Measurements from ENCODE around the gene CBX8. TPM values are rescaled to one million over a fixed set of nuclear protein-coding genes. Genes with fewer than 3 reads are reported as not detected.
"Not testable (repeated sequence)": the region's sequence is repeated elsewhere in the genome, so short reads cannot be mapped to it uniquely, and the experiment has no call there.

CBX8 gene
- total RNA-seq, 1 donor from 2014 or later = 4.0 TPM

DNA sequence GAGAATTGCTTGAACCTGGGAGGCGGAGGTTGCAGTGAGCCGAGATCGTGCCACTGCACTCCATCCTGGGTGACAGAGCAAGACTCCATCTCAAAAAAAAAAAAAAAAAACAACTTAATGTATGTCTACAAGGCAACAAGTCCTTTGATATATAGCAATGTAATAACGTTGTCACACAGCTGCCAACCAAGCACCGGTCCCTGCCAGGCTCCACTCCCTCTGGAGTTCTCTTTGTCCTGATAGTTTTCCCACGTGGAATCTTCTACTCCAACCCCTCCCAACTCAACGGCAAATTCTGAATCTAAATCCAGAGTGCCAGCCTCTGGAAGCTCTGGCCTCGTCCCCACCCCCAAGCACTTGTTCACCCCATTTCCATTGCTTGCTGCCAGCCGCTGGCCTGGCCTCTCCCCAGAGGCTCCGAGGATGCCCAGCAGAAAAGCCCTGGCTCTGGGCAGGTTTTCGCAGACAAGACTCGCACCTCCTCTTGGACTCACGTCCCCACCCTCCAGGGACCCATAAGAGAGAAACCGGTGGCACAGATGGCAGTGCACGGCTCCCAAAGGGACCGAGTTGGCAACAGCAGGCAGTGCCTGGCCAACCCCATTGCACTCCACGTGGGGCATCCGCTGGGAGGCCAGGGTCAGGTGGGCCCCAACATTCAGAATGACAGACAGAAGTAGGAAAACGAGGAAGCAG lies 34.8 kb downstream of the CBX8 start:
- intact Hi-C loops (cut with micrococcal nuclease) = no loop called here
- CTCF ChIA-PET = no interaction called here
- POLR2A ChIA-PET = interaction anchor here (0.7 kb wide), 1 partner anchor 9 kb away, joined by 5 read pairs; no protein-coding TSS in a partner anchor
- no peak overlapping the region for H3K4me3 Mint-ChIP-seq
- no peak overlapping the region for H3K27ac Mint-ChIP-seq
- no peak for ATAC-seq (ENCODE audit: low read depth)
- TF ChIP-seq, protein P1, sequence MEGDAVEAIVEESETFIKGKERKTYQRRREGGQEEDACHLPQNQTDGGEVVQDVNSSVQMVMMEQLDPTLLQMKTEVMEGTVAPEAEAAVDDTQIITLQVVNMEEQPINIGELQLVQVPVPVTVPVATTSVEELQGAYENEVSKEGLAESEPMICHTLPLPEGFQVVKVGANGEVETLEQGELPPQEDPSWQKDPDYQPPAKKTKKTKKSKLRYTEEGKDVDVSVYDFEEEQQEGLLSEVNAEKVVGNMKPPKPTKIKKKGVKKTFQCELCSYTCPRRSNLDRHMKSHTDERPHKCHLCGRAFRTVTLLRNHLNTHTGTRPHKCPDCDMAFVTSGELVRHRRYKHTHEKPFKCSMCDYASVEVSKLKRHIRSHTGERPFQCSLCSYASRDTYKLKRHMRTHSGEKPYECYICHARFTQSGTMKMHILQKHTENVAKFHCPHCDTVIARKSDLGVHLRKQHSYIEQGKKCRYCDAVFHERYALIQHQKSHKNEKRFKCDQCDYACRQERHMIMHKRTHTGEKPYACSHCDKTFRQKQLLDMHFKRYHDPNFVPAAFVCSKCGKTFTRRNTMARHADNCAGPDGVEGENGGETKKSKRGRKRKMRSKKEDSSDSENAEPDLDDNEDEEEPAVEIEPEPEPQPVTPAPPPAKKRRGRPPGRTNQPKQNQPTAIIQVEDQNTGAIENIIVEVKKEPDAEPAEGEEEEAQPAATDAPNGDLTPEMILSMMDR (IDR thresholded peaks at IDR 0.05) = no peak
- DNase-seq = no peak
- no peaks in the 10 kb centered on the region for H3K9me3 Mint-ChIP-seq
- H3K27me3 Mint-ChIP-seq = peaks cover 19% of the 10 kb centered on the region
- H3K4me1 Mint-ChIP-seq = no peaks in the 10 kb centered on the region
- no peaks in the 10 kb centered on the region for H3K36me3 Mint-ChIP-seq (ENCODE audit: low read depth)

DNA sequence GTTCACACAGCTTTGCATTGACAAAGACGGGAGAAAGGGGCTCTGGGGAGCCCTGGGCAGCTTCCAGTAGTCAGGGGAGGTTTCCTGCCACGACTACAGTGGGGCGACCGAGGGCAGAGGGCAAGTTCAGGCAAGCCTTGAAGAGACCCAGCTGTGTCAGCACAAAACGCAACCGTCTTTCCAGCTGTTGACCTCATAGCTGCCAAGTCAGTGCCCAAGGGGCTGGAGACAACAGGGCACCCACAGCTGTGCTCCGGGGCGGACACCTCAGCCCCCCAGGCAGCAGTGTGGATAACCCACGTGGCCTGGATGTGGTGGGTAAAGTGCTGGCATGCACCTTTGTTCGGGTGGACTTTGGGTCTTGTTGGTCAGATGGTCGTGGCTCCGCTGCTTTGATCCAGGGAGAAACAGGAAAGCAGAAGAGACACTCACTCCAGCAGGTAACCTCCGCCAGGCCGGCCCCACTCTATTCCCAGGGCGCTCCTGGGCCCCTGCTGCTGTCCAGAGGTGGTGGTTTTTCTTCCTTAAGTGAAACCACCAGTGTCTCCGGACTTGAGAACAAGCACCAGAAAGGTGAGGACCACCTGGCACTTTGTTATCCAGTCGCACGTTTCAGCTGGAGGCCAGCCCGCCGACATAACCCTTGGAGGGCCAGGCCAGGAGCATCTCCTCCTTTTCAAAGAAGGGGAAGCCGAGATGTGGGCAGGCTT lies 36.5 kb downstream of the CBX8 start:
- intact Hi-C loops (cut with micrococcal nuclease) = no loop called here
- Mint-ChIP-seq H3K27ac (no peak overlapping the region), H3K4me3 (no peak overlapping the region), H3K36me3 (ENCODE audit: low read depth) (no peaks in the 10 kb centered on the region), H3K27me3 (peaks cover 22% of the 10 kb centered on the region), H3K9me3 (no peaks in the 10 kb centered on the region), H3K4me1 (no peaks in the 10 kb centered on the region)
- ATAC-seq (ENCODE audit: low read depth) (no peak), DNase-seq (no peak)
- ChIA-PET POLR2A (interaction anchor here (0.5 kb wide), 1 partner anchor 10 kb away, joined by 3 read pairs; no protein-coding TSS in a partner anchor), CTCF (no interaction called here)
- TF ChIP-seq, protein P1 (IDR thresholded peaks at IDR 0.05) = no peak

DNA sequence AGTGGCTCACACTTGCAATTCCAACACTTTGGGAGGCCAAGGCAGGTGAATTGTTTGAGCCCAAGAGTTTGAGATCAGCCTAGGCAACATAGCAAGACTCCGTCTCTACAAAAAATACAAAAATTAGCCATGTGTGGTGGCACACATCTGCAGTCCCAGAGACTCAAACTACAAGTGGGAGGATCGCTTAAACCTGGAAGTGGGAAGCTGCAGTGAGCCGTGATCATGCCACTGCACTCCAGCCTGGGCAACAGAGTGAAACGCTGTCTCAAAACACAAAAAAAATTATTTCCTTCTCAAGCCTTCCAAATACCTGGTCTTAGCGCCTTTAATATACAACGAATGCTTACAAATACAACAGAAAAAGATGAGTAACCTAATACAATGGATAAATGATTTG lies 38.6 kb downstream of the CBX8 start:
- Mint-ChIP-seq H3K27me3 (peaks cover 31% of the 10 kb centered on the region), H3K9me3 (no peaks in the 10 kb centered on the region), H3K36me3 (ENCODE audit: low read depth) (no peaks in the 10 kb centered on the region), H3K27ac (no peak overlapping the region), H3K4me3 (no peak overlapping the region), H3K4me1 (no peaks in the 10 kb centered on the region)
- TF ChIP-seq, protein P1 (IDR thresholded peaks at IDR 0.05) = no peak
- DNase-seq (no peak), ATAC-seq (ENCODE audit: low read depth) (no peak)
- ChIA-PET POLR2A (no interaction called here), CTCF (no interaction called here)
- intact Hi-C loops (cut with micrococcal nuclease) = no loop called here

DNA sequence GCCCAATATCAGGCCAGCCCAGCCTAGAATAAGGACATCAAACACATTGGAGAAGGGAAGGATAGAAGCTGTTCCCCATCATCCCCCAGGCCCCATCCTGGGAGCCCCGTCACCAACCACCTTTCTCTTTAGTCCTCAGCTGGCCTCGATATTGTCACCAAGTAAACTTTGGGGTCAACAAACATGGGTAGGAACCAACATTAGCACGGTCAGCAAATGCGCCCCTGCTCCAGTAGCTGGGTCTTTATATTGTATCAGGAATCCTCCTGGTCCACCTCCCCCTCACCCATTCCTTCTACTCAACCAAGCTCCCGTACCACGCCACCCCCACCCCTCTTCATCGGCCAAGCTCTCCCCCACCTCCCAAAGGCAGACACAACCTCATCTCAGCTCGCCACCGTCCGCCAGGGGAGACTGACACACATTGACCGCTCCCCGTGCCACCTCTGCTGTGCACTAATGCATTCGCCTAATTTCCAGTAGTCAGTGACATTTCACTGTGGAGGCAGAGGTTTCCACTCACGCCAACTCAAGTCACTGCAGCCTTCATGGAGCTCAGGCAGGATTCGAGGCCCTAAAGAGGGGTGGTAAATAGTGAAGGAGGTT lies 39.6 kb downstream of the CBX8 start:
- intact Hi-C loops (cut with micrococcal nuclease) = no loop called here
- TF ChIP-seq, protein P1 (IDR thresholded peaks at IDR 0.05) = no peak
- ChIA-PET POLR2A (no interaction called here), CTCF (no interaction called here)
- DNase-seq (no peak), ATAC-seq (ENCODE audit: low read depth) (no peak)
- Mint-ChIP-seq H3K27me3 (peaks cover 29% of the 10 kb centered on the region), H3K36me3 (ENCODE audit: low read depth) (no peaks in the 10 kb centered on the region), H3K27ac (no peak overlapping the region), H3K4me3 (no peak overlapping the region), H3K4me1 (peaks cover 1% of the 10 kb centered on the region), H3K9me3 (no peaks in the 10 kb centered on the region)

DNA sequence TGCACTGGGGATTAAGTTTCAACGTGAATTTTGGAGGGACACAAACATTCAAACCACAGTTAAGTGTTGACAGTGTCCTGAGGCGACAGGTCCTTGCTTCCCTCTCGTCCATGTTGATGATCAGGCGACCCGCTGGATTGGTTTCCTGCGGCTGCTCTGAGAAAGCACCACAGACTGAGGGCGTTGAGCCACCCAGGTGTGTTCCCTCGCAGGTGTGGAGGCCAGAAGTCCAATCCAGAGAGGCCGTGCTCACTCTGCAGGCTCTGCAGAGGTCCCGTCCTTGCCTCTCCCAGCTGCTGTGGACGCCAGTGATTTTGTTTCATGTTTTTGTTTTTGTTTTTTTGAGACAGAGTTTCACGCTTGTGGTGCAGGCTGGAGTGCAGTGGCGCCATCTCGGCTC lies 41.3 kb downstream of the CBX8 start:
- no peak overlapping the region for H3K27ac Mint-ChIP-seq
- H3K9me3 Mint-ChIP-seq = no peaks in the 10 kb centered on the region

DNA sequence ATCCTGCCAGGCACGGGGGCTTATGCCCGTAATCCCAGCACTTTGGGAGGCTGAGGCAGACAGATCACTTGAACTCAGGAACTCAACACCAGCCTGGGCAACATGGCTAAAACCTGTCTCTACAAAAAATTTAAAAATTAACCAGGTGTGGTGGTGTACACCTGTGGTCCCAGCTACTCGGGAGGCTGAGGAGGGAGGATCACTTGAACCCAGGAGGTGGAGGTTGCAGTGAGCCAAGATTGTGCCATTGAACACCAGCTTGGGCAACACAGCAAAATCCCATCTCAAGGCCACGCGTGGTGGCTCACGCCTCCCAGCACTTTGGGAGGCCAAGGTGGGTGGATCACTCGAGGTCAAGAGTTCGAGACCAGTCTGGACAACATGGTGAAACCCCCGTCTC lies 42.0 kb downstream of the CBX8 start:
- H3K4me3 Mint-ChIP-seq; intact Hi-C loops (cut with micrococcal nuclease); H3K36me3 Mint-ChIP-seq (ENCODE audit: low read depth); CTCF ChIA-PET; H3K9me3 Mint-ChIP-seq; POLR2A ChIA-PET; ATAC-seq (ENCODE audit: low read depth); DNase-seq; H3K4me1 Mint-ChIP-seq; H3K27ac Mint-ChIP-seq: not testable (repeated sequence)
- peaks cover 40% of the 10 kb centered on the region for H3K27me3 Mint-ChIP-seq

More for the DNA sequence above, 41.3 kb downstream of the CBX8 start:
- ATAC-seq (ENCODE audit: low read depth) (no peak), DNase-seq (no peak)
- peaks cover 6% of the 10 kb centered on the region for H3K4me1 Mint-ChIP-seq
- CTCF ChIA-PET = no interaction called here
- POLR2A ChIA-PET = no interaction called here
- no peaks in the 10 kb centered on the region for H3K36me3 Mint-ChIP-seq (ENCODE audit: low read depth)
- intact Hi-C loops (cut with micrococcal nuclease) = no loop called here
- no peak overlapping the region for H3K4me3 Mint-ChIP-seq
- peaks cover 38% of the 10 kb centered on the region for H3K27me3 Mint-ChIP-seq
- TF ChIP-seq, protein P1 (IDR thresholded peaks at IDR 0.05) = no peak
